Transverse colon (tissue), 4 donors: Measurements from ENCODE around the gene GATM. TPM values are rescaled to one million over a fixed set of nuclear protein-coding genes. Genes with fewer than 3 reads are reported as not detected.

Experiments
- DNase-seq: peaks from one replicate; pipeline ENCODE4 v3.0.0-alpha.2; 2019
- H3K27ac ChIP-seq, 4 donors: fragments of 200-600 bp; sonication (generic); 2 replicates each; pipeline ENCODE4 v1.5.1; 2016 to 2018; ENCODE audit warnings: inconsistent platforms in 4 of 4
- H3K27me3 ChIP-seq: fragments of 200-600 bp; sonication (generic); 2 replicates; pipeline ENCODE4 v1.5.1; 2017; ENCODE audit warnings: inconsistent platforms
- H3K36me3 ChIP-seq, 4 donors: fragments of 200-600 bp; sonication (generic); 2 replicates each; pipeline ENCODE4 v1.5.1; 2017 to 2019; ENCODE audit warnings: inconsistent platforms in 4 of 4
- H3K4me1 ChIP-seq, 4 donors: fragments of 200-600 bp; sonication (generic); 2 replicates each; pipeline ENCODE4 v1.5.1; 2017 to 2020; ENCODE audit warnings: inconsistent platforms in 4 of 4
- H3K4me3 ChIP-seq, 4 donors: fragments of 200-600 bp; sonication (generic); 1 replicate in 1 of 4; 2 replicates in 3 of 4; pipeline versions ENCODE4 v1.5.1 to v1.6.1; 2017 to 2019; ENCODE audit warnings: inconsistent platforms in 4 of 4
- H3K9me3 ChIP-seq, 2 donors: fragments of 200-600 bp; sonication (generic); 2 replicates each; pipeline ENCODE4 v1.5.1; 2017 to 2019; ENCODE audit warnings: inconsistent platforms in 2 of 2
- CTCF ChIP-seq, 5 experiments: fragments of 200-600 bp in 3 of 5; fragments of 450-650 bp in 2 of 5; sonication (generic) in 3 of 5; IDR thresholded peaks; 1 replicate in 2 of 5; 2 replicates in 3 of 5; pipeline ENCODE4 v1.5.1; 2016 to 2017; ENCODE audit warnings: antibody characterized with exemption in 5 of 5, inconsistent platforms in 3 of 5, mild to moderate bottlenecking in 2 of 5, moderate library complexity in 1 of 5
- EP300 ChIP-seq: sonication (generic); formaldehyde crosslinking; IDR thresholded peaks from one replicate; pipeline ENCODE4 v1.6.1; 2017; ENCODE audit warnings: antibody characterized with exemption, low read depth
- POLR2A ChIP-seq: fragments of 450-650 bp; IDR thresholded peaks from one replicate; pipeline ENCODE4 v1.6.1; 2016; ENCODE audit warnings: antibody characterized with exemption, mild to moderate bottlenecking, moderate library complexity
- POLR2AphosphoS5 ChIP-seq, 3 donors: sonication (generic); formaldehyde crosslinking; IDR thresholded peaks; one replicate each; pipeline ENCODE4 v1.6.1; 2016; ENCODE audit warnings: antibody characterized with exemption in 3 of 3
- WGBS, 2 donors: methylation state at CpG; one replicate each; pipeline ENCODE4 v1.1.5; 2018; ENCODE audit warnings: low coverage in 1 of 2; 5-methylcytosine and 5-hydroxymethylcytosine counted together
- in situ Hi-C, 4 donors: fragments of 200-750 bp; cut with MboI; loops; one replicate each; pipeline versions ENCODE4 v1.15.0 to v1.15.1; 2017; ENCODE audit warnings: low sequenced_read_pairs in 3 of 4, low pct_ligation_motif_present in 1 of 4, low pct_unique_long_range_greater_than_20kb in 1 of 4
- intact Hi-C: fragments of 100-400 bp; cut with DNase I; formaldehyde crosslinking; loops from one replicate; pipeline ENCODE4 v1.15.1; 2023; ENCODE audit warnings: low total_unique reads
- total RNA-seq, 4 donors: library from RNA; depleted of rRNA; stranded (reverse); fragments of >200 nt; gene quantifications; one replicate each; pipeline ENCODE4 v1.1.0, GENCODE V29; 2016

The GATM gene
- total RNA-seq, 4 donors from 2014 or later: 15.9 to 96.9 (median 18.6) TPM

DNA sequence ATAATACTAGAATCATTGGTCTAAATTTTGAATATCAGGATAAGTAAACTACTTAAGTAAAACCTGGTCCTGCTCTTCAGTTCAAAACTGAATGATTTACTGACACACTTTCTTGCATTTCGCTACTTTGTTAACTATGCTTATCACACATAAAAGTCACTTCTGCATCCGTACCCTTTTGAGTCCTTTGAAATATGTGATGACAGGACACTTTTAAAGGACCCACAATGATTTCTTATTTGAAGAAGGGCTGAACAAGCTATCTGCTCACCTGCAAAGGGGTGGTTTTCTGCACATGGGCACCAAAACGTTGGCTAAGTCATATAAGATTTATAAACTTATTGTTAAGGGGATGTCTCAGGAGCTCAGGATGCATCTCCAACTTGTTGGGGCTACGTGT lies 15.0 kb downstream of the GATM start:
- no peak for DNase-seq
- TF ChIP-seq EP300 (no peak), POLR2A (no peak), CTCF (IDR thresholded peaks at IDR 0.05) (no peak), POLR2AphosphoS5 (IDR thresholded peaks at IDR 0.05) (no peak)
- intact Hi-C loops: no loop called here
- Histone ChIP-seq H3K4me1 (peaks cover 0 to 6% (median 0%) of the 10 kb centered on the region in 4 donors), H3K27ac (no peak overlapping the region), H3K27me3 (no peaks in the 10 kb centered on the region), H3K36me3 (peaks cover 0 to 17% (median 2%) of the 10 kb centered on the region in 4 donors), H3K4me3 (no peak overlapping the region), H3K9me3 (no peaks in the 10 kb centered on the region)
- in situ Hi-C loops: no loop called here
- 70 to 80% methylated on average over 4 of the region's 4 CpGs for WGBS, 2 donors

DNA sequence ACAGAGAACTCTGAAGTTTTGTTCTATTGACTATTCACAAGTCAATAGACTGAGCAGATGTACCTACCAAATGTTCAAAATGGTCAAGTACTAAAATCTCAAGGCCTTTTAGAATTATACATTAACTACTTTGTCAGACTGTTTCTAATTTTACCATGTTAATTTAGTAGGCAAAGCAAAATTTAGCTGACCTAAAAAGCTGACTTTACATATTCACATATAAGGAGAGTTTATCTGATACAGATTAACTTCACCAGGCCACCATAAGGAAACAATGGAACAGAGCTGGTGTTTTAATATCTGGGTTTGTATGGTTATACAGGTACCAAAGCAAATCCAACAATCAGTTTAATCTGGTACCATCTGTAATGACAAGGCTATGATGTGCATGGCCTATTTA lies 15.9 kb downstream of the GATM start:
- peaks cover 0 to 4% (median 0%) of the 10 kb centered on the region in 4 donors for H3K4me1 ChIP-seq
- H3K9me3 ChIP-seq: no peaks in the 10 kb centered on the region
- H3K27ac ChIP-seq: no peak overlapping the region
- in situ Hi-C loops: no loop called here
- no peak for DNase-seq
- H3K36me3 ChIP-seq: peaks cover 0 to 17% (median 0%) of the 10 kb centered on the region in 4 donors
- no peaks in the 10 kb centered on the region for H3K27me3 ChIP-seq
- TF ChIP-seq POLR2AphosphoS5 (IDR thresholded peaks at IDR 0.05): no peak
- no peak for TF ChIP-seq CTCF (IDR thresholded peaks at IDR 0.05)
- TF ChIP-seq EP300: no peak
- no peak for TF ChIP-seq POLR2A
- intact Hi-C loops: no loop called here
- H3K4me3 ChIP-seq: no peak overlapping the region

GRCh38 chr15:45361878-45362277 lies 16.5 kb downstream of the GATM start:
- Histone ChIP-seq H3K27ac (no peak overlapping the region), H3K27me3 (no peaks in the 10 kb centered on the region), H3K4me1 (no peaks in the 10 kb centered on the region), H3K36me3 (peaks cover 0 to 17% (median 0%) of the 10 kb centered on the region in 4 donors), H3K9me3 (no peaks in the 10 kb centered on the region), H3K4me3 (no peak overlapping the region)
- intact Hi-C loops: no loop called here
- in situ Hi-C loops: no loop called here
- WGBS, 2 donors: 73 to 89% methylated on average over 3 to 7 of the region's 7 CpGs
- TF ChIP-seq EP300: no peak
- no peak for TF ChIP-seq CTCF (IDR thresholded peaks at IDR 0.05)
- TF ChIP-seq POLR2A: no peak
- no peak for TF ChIP-seq POLR2AphosphoS5 (IDR thresholded peaks at IDR 0.05)
- DNase-seq: no peak

DNA sequence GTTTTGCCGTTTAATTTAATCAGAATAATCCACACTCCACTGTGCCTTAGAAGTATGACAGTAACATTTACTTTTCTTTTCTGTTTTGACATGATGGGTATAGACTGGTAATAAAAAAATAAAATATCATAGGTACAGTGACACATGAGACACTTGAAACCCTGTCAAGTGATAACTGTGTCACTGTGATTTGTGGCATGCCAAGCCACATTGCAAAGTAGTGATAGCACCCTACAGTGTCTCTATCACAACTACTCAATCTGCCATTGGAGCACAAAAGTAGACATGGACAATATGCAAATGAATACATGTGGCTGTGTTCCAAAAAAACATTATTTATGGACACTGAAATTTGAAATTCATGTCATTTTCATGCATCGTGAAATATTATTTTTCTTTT lies 22.5 kb downstream of the GATM start:
- Histone ChIP-seq H3K27me3 (no peaks in the 10 kb centered on the region), H3K4me3 (no peak overlapping the region), H3K4me1 (no peaks in the 10 kb centered on the region), H3K36me3 (no peaks in the 10 kb centered on the region), H3K27ac (no peak overlapping the region), H3K9me3 (no peaks in the 10 kb centered on the region)
- TF ChIP-seq EP300 (no peak), POLR2AphosphoS5 (IDR thresholded peaks at IDR 0.05) (no peak), POLR2A (no peak), CTCF (IDR thresholded peaks at IDR 0.05) (no peak)
- in situ Hi-C loops (no loop called here), intact Hi-C loops (no loop called here)
- 95 to 96% methylated on average over 2 of the region's 2 CpGs for WGBS, 2 donors
- DNase-seq: no peak
